Mesenchymal stem cell (in vitro differentiated cells and primary cell): ENCODE data around the gene MED27.
A peak's percentile ranks its signal among the peaks of the same experiment; 100 is the strongest.

Experiments
- DNase-seq: peaks from one replicate; pipeline ENCODE4 v3.0.0-alpha.2; 2013
- H2AFZ ChIP-seq: one replicate; pipeline ENCODE4 v1.6.1; 2013; ENCODE audit warnings: low read depth, mild to moderate bottlenecking, control low read depth, inconsistent platforms, low read length, moderate library complexity
- H2AK5ac ChIP-seq: 2 replicates; pipeline ENCODE4 v1.6.1; 2013; ENCODE audit warnings: low read length, moderate library complexity, mild to moderate bottlenecking, inconsistent platforms; ENCODE audit not compliant: severe bottlenecking
- H2BK120ac ChIP-seq: one replicate; pipeline ENCODE4 v1.6.1; 2013; ENCODE audit warnings: low read depth, mild to moderate bottlenecking, inconsistent platforms, low read length, moderate library complexity
- H2BK12ac ChIP-seq, 2 experiments: one replicate each; pipeline ENCODE4 v1.6.1; 2013; ENCODE audit warnings: inconsistent platforms in 2 of 2, low read length in 2 of 2, mild to moderate bottlenecking in 2 of 2, moderate library complexity in 2 of 2, control low read depth in 1 of 2
- H2BK15ac ChIP-seq: one replicate; pipeline ENCODE4 v1.6.1; 2013; ENCODE audit warnings: mild to moderate bottlenecking, low read depth, inconsistent platforms; ENCODE audit not compliant: poor library complexity, severe bottlenecking
- H2BK5ac ChIP-seq: 2 replicates; pipeline ENCODE4 v1.6.1; 2013; ENCODE audit warnings: low read depth, mild to moderate bottlenecking, low read length, control low read depth, inconsistent platforms; ENCODE audit not compliant: poor library complexity, severe bottlenecking
- H3K14ac ChIP-seq, 2 experiments: one replicate each; pipeline ENCODE4 v1.6.1; 2013; ENCODE audit warnings: inconsistent platforms in 2 of 2, low read length in 2 of 2, control low read depth in 1 of 2, mild to moderate bottlenecking in 1 of 2, moderate library complexity in 1 of 2
- H3K18ac ChIP-seq, 2 experiments: one replicate each; pipeline ENCODE4 v1.6.1; 2013; ENCODE audit warnings: inconsistent platforms in 2 of 2, low read length in 2 of 2, control low read depth in 1 of 2, low read depth in 1 of 2, mild to moderate bottlenecking in 1 of 2
- H3K23ac ChIP-seq, 2 experiments: one replicate each; pipeline ENCODE4 v1.6.1; 2013; ENCODE audit warnings: inconsistent platforms in 2 of 2, low read length in 2 of 2, mild to moderate bottlenecking in 2 of 2, moderate library complexity in 2 of 2, control low read depth in 1 of 2
- H3K27ac ChIP-seq: 2 replicates; pipeline ENCODE4 v1.5.1; 2013; ENCODE audit warnings: mild to moderate bottlenecking, moderate library complexity, low read length, control low read depth, inconsistent platforms; ENCODE audit not compliant: poor library complexity, severe bottlenecking
- H3K27me3 ChIP-seq, 2 experiments: 2 replicates each; pipeline versions ENCODE4 v1.6.1 to v1.7.0; 2013; ENCODE audit warnings: low read length in 2 of 2, mild to moderate bottlenecking in 2 of 2, moderate library complexity in 2 of 2, control low read depth in 1 of 2, inconsistent platforms in 1 of 2; ENCODE audit not compliant: control insufficient read depth in 1 of 2, insufficient read depth in 1 of 2
- H3K36me3 ChIP-seq, 2 experiments: 2 replicates each; pipeline versions ENCODE4 v1.6.1 to v1.7.0; 2013; ENCODE audit warnings: low read length in 2 of 2, control low read depth in 1 of 2, inconsistent platforms in 1 of 2, low read depth in 1 of 2, mild to moderate bottlenecking in 1 of 2; ENCODE audit not compliant: insufficient read depth in 2 of 2, control insufficient read depth in 1 of 2
- H3K4ac ChIP-seq, 2 experiments: one replicate each; pipeline ENCODE4 v1.6.1; 2013; ENCODE audit warnings: inconsistent platforms in 2 of 2, low read length in 2 of 2, mild to moderate bottlenecking in 2 of 2, moderate library complexity in 2 of 2, control low read depth in 1 of 2, low read depth in 1 of 2
- H3K4me1 ChIP-seq: 2 replicates; pipeline ENCODE4 v1.6.1; 2013; ENCODE audit warnings: low read depth, low read length, control low read depth; ENCODE audit not compliant: control insufficient read depth, insufficient read depth
- H3K4me2 ChIP-seq: 2 replicates; pipeline ENCODE4 v1.6.1; 2013; ENCODE audit warnings: low read length, mild to moderate bottlenecking, inconsistent platforms; ENCODE audit not compliant: poor library complexity, severe bottlenecking
- H3K4me3 ChIP-seq, 2 experiments: 2 replicates each; pipeline versions ENCODE4 v1.5.1 to v1.7.0; 2013; ENCODE audit warnings: low read length in 2 of 2, mild to moderate bottlenecking in 2 of 2, control low read depth in 1 of 2, low read depth in 1 of 2; ENCODE audit not compliant: insufficient read depth in 1 of 2
- H3K79me1 ChIP-seq: replicated peaks from 2 replicates; pipeline ENCODE4 v1.6.1; 2013; ENCODE audit warnings: mild to moderate bottlenecking, control low read depth, low read length, inconsistent platforms; ENCODE audit not compliant: poor library complexity, severe bottlenecking
- H3K9ac ChIP-seq: 2 replicates; pipeline ENCODE4 v1.7.0; 2013; ENCODE audit warnings: mild to moderate bottlenecking, low read length, moderate library complexity
- H3K9me3 ChIP-seq: 2 replicates; pipeline ENCODE4 v1.7.0; 2013; ENCODE audit warnings: mild to moderate bottlenecking, low read length; ENCODE audit not compliant: control insufficient read depth
- H4K8ac ChIP-seq: one replicate; pipeline ENCODE4 v1.6.1; 2013; ENCODE audit warnings: inconsistent platforms, mild to moderate bottlenecking, low read length, moderate library complexity
- H4K91ac ChIP-seq: one replicate; pipeline ENCODE4 v1.6.1; 2013; ENCODE audit warnings: mild to moderate bottlenecking, low read length, inconsistent platforms
- WGBS: methylation state at CpG from one replicate; pipeline ENCODE4 v1.1.7; 2013; ENCODE audit warnings: mixed read lengths; 5-methylcytosine and 5-hydroxymethylcytosine counted together

The MED27 gene

GRCh38 chr9:131845305-131846298, 234.1 kb downstream of the MED27 start:
- H3K23ac ChIP-seq, result no peak overlapping the region
- H3K14ac ChIP-seq, result no peak overlapping the region
- no peaks in the 10 kb centered on the region for H3K36me3 ChIP-seq
- no peak for DNase-seq
- no peak overlapping the region for H4K91ac ChIP-seq
- peaks cover 2% of the 10 kb centered on the region for H3K4me1 ChIP-seq
- no peak overlapping the region for H2BK5ac ChIP-seq
- no peak overlapping the region for H2BK120ac ChIP-seq
- no peak overlapping the region for H2BK12ac ChIP-seq
- no peak overlapping the region for H3K18ac ChIP-seq
- no peak overlapping the region for H3K4me3 ChIP-seq
- no peak overlapping the region for H4K8ac ChIP-seq
- 96% methylated on average over 29 of the region's 29 CpGs for WGBS
- no peak overlapping the region for H2AK5ac ChIP-seq
- H3K4me2 ChIP-seq, result no peak overlapping the region
- peaks cover 20 to 72% of the 10 kb centered on the region in 2 experiments for H3K27me3 ChIP-seq
- H3K27ac ChIP-seq, result no peak overlapping the region
- no peak overlapping the region for H2AFZ ChIP-seq
- H3K79me1 ChIP-seq, result no peaks in the 10 kb centered on the region
- no peak overlapping the region for H3K9ac ChIP-seq
- no peak overlapping the region for H2BK15ac ChIP-seq
- no peaks in the 10 kb centered on the region for H3K9me3 ChIP-seq
- H3K4ac ChIP-seq, result no peak overlapping the region

GRCh38 chr9:131844745-131845118, 234.9 kb downstream of the MED27 start:
- Histone ChIP-seq H3K79me1 (no peaks in the 10 kb centered on the region), H4K8ac (no peak overlapping the region), H3K36me3 (no peaks in the 10 kb centered on the region), H3K4me2 (no peak overlapping the region), H2AFZ (no peak overlapping the region), H3K23ac (no peak overlapping the region), H2BK120ac (no peak overlapping the region), H3K4ac (no peak overlapping the region), H3K4me3 (no peak overlapping the region), H2BK15ac (no peak overlapping the region), H3K9ac (no peak overlapping the region), H3K4me1 (peaks cover 7% of the 10 kb centered on the region), H4K91ac (no peak overlapping the region), H3K27ac (no peak overlapping the region), H2BK5ac (no peak overlapping the region), H2BK12ac (no peak overlapping the region), H3K27me3 (peaks cover 20 to 65% of the 10 kb centered on the region in 2 experiments), H3K14ac (peak overlapping the region in 1 of 2 experiments; percentile 13), H3K9me3 (no peaks in the 10 kb centered on the region), H3K18ac (no peak overlapping the region), H2AK5ac (no peak overlapping the region)
- WGBS, result 91% methylated on average over 4 of the region's 4 CpGs
- no peak for DNase-seq

DNA sequence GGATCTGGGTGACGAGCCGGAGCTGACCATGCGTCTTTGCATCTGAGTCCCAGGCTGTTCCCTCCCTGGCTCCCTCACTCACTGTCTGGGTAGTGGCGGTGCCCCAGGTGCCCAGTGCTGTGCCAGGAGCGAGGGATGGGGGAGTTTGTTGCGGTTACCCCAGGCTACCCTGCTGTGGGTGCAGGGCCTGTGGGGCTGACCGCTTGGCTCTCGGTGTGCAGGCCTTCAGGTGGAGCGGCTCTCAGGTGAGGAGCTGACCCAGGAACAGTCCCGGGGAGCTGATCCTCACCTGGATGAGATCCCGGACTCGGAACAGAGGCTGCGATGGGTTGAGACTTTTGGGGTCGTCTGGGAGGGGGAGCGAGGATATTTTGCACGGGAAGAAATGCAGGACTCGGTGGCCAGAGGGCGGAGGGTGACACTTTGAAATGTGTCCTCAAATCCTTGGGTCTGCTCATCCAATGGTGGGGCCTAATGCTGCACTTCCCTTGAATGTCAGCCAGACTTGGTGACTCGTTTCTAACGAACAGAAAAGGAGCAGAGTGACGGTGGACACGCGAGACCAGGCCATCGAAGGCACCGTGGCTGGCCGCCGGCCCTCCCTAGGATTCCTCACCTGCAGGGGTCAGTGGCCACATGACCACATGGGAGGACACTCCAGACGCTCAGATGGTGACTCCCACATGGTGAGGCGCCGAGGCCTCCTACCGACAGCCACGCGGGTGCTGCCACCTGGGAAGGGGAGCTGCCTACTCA, 235.5 kb downstream of the MED27 start:
- Histone ChIP-seq H2BK120ac (no peak overlapping the region), H4K8ac (no peak overlapping the region), H3K27ac (no peak overlapping the region), H3K18ac (no peak overlapping the region), H3K9ac (no peak overlapping the region), H3K36me3 (no peaks in the 10 kb centered on the region), H2AK5ac (no peak overlapping the region), H4K91ac (no peak overlapping the region), H3K23ac (no peak overlapping the region), H3K9me3 (no peaks in the 10 kb centered on the region), H3K4me3 (no peak overlapping the region), H2BK15ac (no peak overlapping the region), H2BK12ac (no peak overlapping the region), H2BK5ac (no peak overlapping the region), H3K4ac (no peak overlapping the region), H3K79me1 (no peaks in the 10 kb centered on the region), H3K4me1 (peaks cover 12% of the 10 kb centered on the region), H3K14ac (peak overlapping the region in 1 of 2 experiments; percentile 13), H3K27me3 (peaks cover 20 to 61% of the 10 kb centered on the region in 2 experiments), H3K4me2 (no peak overlapping the region), H2AFZ (no peak overlapping the region)
- WGBS, result 91% methylated on average over 33 of the region's 33 CpGs
- no peak for DNase-seq

GRCh38 chr9:131841765-131842318, 237.8 kb downstream of the MED27 start:
- Histone ChIP-seq H4K91ac (no peak overlapping the region), H3K79me1 (no peaks in the 10 kb centered on the region), H3K4me1 (peaks cover 17% of the 10 kb centered on the region), H3K9me3 (no peaks in the 10 kb centered on the region), H3K4me2 (no peak overlapping the region), H2AFZ (no peak overlapping the region), H3K36me3 (no peaks in the 10 kb centered on the region), H3K4me3 (no peak overlapping the region), H2BK15ac (peak overlapping the region; percentile 33), H3K23ac (no peak overlapping the region), H2BK5ac (no peak overlapping the region), H4K8ac (no peak overlapping the region), H3K27me3 (peaks cover 35 to 71% of the 10 kb centered on the region in 2 experiments), H3K4ac (no peak overlapping the region), H2AK5ac (no peak overlapping the region), H3K14ac (no peak overlapping the region), H2BK120ac (no peak overlapping the region), H3K9ac (no peak overlapping the region), H3K18ac (no peak overlapping the region), H2BK12ac (no peak overlapping the region), H3K27ac (no peak overlapping the region)
- DNase-seq, result no peak
- 84% methylated on average over 30 of the region's 30 CpGs for WGBS
